ENCODE measurements around the gene PTCD3.

Gene PTCD3

GRCh38 chr2:86069783-86070339 is 36.2 kb upstream of the PTCD3 start:
- Histone ChIP-seq H3K9me3 (no peaks in the 10 kb centered on the region), H3K4me1 (peaks cover 0 to 33% (median 21%) of the 10 kb centered on the region in 4 donors), H3K27ac (no peak overlapping the region), H3K27me3 (no peaks in the 10 kb centered on the region), H3K4me3 (no peak overlapping the region), H3K36me3 (peaks cover 31 to 57% (median 46%) of the 10 kb centered on the region in 3 donors)
- intact Hi-C loops (cut with DNase I; ENCODE audit: low total_unique reads) = loop anchor here (10.0 kb wide), 2 partner anchors 345 to 435 kb away; no protein-coding TSS in a partner anchor
- no peak for DNase-seq
- TF ChIP-seq CTCF (IDR thresholded peaks at IDR 0.05) = no peak

GRCh38 chr2:86070868-86071267 is 35.2 kb upstream of the PTCD3 start:
- peak overlapping the region in 1 of 2 donors; percentile 72 for H3K27ac ChIP-seq
- no peaks in the 10 kb centered on the region for H3K9me3 ChIP-seq
- no peaks in the 10 kb centered on the region for H3K27me3 ChIP-seq
- no peak overlapping the region for H3K4me3 ChIP-seq
- peaks cover 0 to 28% (median 21%) of the 10 kb centered on the region in 4 donors for H3K4me1 ChIP-seq
- TF ChIP-seq CTCF (IDR thresholded peaks at IDR 0.05) = no peak
- intact Hi-C loops (cut with DNase I; ENCODE audit: low total_unique reads) = loop anchor here (10.0 kb wide), 2 partner anchors 346 to 436 kb away; no protein-coding TSS in a partner anchor
- H3K36me3 ChIP-seq = peaks cover 26 to 58% (median 39%) of the 10 kb centered on the region in 3 donors
- no peak for DNase-seq

GRCh38 chr2:86072271-86072858 is 33.7 kb upstream of the PTCD3 start:
- peaks cover 0 to 25% (median 21%) of the 10 kb centered on the region in 4 donors for H3K4me1 ChIP-seq
- no peak overlapping the region for H3K4me3 ChIP-seq
- intact Hi-C loops (cut with DNase I; ENCODE audit: low total_unique reads) = loop anchor here (10.0 kb wide), 2 partner anchors 348 to 438 kb away; no protein-coding TSS in a partner anchor
- TF ChIP-seq CTCF (IDR thresholded peaks at IDR 0.05) = no peak
- peak overlapping the region; percentile 72 for H3K27ac ChIP-seq
- DNase-seq = peak; percentile 87 to 98
- no peaks in the 10 kb centered on the region for H3K9me3 ChIP-seq
- H3K27me3 ChIP-seq = no peaks in the 10 kb centered on the region
- H3K36me3 ChIP-seq = peaks cover 29 to 63% (median 48%) of the 10 kb centered on the region in 3 donors

GRCh38 chr2:86073225-86073624 is 32.8 kb upstream of the PTCD3 start:
- no peaks in the 10 kb centered on the region for H3K9me3 ChIP-seq
- no peak for DNase-seq
- no peak overlapping the region for H3K4me3 ChIP-seq
- H3K36me3 ChIP-seq = peaks cover 37 to 67% (median 55%) of the 10 kb centered on the region in 3 donors
- H3K27ac ChIP-seq = peak overlapping the region; percentile 72
- H3K4me1 ChIP-seq = peaks cover 0 to 25% (median 21%) of the 10 kb centered on the region in 4 donors
- TF ChIP-seq CTCF (IDR thresholded peaks at IDR 0.05) = no peak
- intact Hi-C loops (cut with DNase I; ENCODE audit: low total_unique reads) = loop anchor here (10.0 kb wide), 2 partner anchors 348 to 438 kb away; no protein-coding TSS in a partner anchor
- H3K27me3 ChIP-seq = no peaks in the 10 kb centered on the region

- DNase-seq = no peak
- Histone ChIP-seq H3K4me1 (peaks cover 0 to 25% (median 21%) of the 10 kb centered on the region in 4 donors), H3K27ac (peak overlapping the region in 1 of 2 donors; percentile 72), H3K4me3 (no peak overlapping the region), H3K27me3 (no peaks in the 10 kb centered on the region), H3K9me3 (no peaks in the 10 kb centered on the region), H3K36me3 (peaks cover 27 to 58% (median 46%) of the 10 kb centered on the region in 3 donors)
- intact Hi-C loops (cut with DNase I; ENCODE audit: low total_unique reads) = loop anchor here (10.0 kb wide), 2 partner anchors 349 to 439 kb away; no protein-coding TSS in a partner anchor
- no peak for TF ChIP-seq CTCF (IDR thresholded peaks at IDR 0.05)
Measured at GRCh38 chr2:86074256-86074655, 31.8 kb upstream of the PTCD3 start.
